Liver (tissue), 3 donors: ENCODE measurements around the gene RALGPS2.

Source experiments
- JUND ChIP-seq, 2 donors: IDR thresholded peaks; 2 replicates each; pipeline ENCODE4 v1.6.1; 2016; ENCODE audit warnings: antibody characterized with exemption in 2 of 2
- NR2F2 ChIP-seq: IDR thresholded peaks from 2 replicates; pipeline ENCODE4 v1.6.1; 2016; ENCODE audit warnings: antibody characterized with exemption
- RAD21 ChIP-seq, 2 donors: IDR thresholded peaks; 2 replicates each; pipeline ENCODE4 v1.6.1; 2016; ENCODE audit warnings: antibody characterized with exemption in 2 of 2, mild to moderate bottlenecking in 2 of 2
- RXRA ChIP-seq, 2 donors: IDR thresholded peaks; 2 replicates each; pipeline ENCODE4 v1.6.1; 2017 to 2018; ENCODE audit warnings: antibody characterized with exemption in 2 of 2, mild to moderate bottlenecking in 1 of 2
- TAF1 ChIP-seq: conservative IDR thresholded peaks from 2 replicates; pipeline ENCODE4 v1.6.1; 2016; ENCODE audit warnings: antibody characterized with exemption, mild to moderate bottlenecking
- YY1 ChIP-seq: IDR thresholded peaks from 2 replicates; pipeline ENCODE4 v1.6.1; 2016; ENCODE audit warnings: antibody characterized with exemption, mild to moderate bottlenecking
- TF ChIP-seq, protein P1 (sequence below): IDR thresholded peaks from 2 replicates; pipeline ENCODE4 v1.6.1; 2016; ENCODE audit warnings: antibody characterized with exemption, mild to moderate bottlenecking
- TF ChIP-seq, protein P2 (sequence below): IDR thresholded peaks from 2 replicates; pipeline ENCODE4 v1.6.1; 2016; ENCODE audit warnings: antibody characterized with exemption
- TF ChIP-seq, protein P3 (sequence below): fragments of 150-350 bp; IDR thresholded peaks from 2 replicates; pipeline ENCODE4 v1.5.1; 2017; ENCODE audit warnings: improper control_type of control experiment, low read depth, low read length; ENCODE audit not compliant: missing input control
- TF ChIP-seq, protein P4 (sequence below): IDR thresholded peaks from 2 replicates; pipeline ENCODE4 v1.6.1; 2016; ENCODE audit warnings: antibody characterized with exemption
- TF ChIP-seq, protein P5 (sequence below): IDR thresholded peaks from 2 replicates; pipeline ENCODE4 v1.6.1; 2016; ENCODE audit warnings: antibody characterized with exemption
- donor health status: healthy.
- donor health status: healthy.

DNA sequence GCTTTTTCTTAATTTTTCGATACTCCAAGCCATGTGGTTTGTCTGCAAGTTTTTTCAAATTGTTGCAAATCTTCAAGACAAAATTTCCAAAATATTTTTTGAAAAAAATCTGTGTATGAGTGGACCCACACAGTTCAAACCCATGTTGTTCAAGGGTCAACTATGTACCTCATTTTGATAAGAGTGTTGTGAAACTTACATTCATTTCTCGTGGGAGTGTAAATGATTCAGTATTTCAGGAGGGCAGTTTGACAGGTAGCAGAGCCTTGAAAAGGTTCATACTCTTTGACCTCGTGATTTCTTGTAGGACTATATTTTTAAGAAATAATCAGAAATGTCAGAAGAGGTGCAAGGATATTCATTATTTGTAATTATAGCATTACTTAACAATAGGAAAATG, 77.8 kb downstream of the RALGPS2 start:
- no peak for TF ChIP-seq TAF1
- TF ChIP-seq, protein P1, sequence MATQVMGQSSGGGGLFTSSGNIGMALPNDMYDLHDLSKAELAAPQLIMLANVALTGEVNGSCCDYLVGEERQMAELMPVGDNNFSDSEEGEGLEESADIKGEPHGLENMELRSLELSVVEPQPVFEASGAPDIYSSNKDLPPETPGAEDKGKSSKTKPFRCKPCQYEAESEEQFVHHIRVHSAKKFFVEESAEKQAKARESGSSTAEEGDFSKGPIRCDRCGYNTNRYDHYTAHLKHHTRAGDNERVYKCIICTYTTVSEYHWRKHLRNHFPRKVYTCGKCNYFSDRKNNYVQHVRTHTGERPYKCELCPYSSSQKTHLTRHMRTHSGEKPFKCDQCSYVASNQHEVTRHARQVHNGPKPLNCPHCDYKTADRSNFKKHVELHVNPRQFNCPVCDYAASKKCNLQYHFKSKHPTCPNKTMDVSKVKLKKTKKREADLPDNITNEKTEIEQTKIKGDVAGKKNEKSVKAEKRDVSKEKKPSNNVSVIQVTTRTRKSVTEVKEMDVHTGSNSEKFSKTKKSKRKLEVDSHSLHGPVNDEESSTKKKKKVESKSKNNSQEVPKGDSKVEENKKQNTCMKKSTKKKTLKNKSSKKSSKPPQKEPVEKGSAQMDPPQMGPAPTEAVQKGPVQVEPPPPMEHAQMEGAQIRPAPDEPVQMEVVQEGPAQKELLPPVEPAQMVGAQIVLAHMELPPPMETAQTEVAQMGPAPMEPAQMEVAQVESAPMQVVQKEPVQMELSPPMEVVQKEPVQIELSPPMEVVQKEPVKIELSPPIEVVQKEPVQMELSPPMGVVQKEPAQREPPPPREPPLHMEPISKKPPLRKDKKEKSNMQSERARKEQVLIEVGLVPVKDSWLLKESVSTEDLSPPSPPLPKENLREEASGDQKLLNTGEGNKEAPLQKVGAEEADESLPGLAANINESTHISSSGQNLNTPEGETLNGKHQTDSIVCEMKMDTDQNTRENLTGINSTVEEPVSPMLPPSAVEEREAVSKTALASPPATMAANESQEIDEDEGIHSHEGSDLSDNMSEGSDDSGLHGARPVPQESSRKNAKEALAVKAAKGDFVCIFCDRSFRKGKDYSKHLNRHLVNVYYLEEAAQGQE: no peak
- TF ChIP-seq, protein P2, sequence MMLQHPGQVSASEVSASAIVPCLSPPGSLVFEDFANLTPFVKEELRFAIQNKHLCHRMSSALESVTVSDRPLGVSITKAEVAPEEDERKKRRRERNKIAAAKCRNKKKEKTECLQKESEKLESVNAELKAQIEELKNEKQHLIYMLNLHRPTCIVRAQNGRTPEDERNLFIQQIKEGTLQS: no peak
- TF ChIP-seq, protein P3, sequence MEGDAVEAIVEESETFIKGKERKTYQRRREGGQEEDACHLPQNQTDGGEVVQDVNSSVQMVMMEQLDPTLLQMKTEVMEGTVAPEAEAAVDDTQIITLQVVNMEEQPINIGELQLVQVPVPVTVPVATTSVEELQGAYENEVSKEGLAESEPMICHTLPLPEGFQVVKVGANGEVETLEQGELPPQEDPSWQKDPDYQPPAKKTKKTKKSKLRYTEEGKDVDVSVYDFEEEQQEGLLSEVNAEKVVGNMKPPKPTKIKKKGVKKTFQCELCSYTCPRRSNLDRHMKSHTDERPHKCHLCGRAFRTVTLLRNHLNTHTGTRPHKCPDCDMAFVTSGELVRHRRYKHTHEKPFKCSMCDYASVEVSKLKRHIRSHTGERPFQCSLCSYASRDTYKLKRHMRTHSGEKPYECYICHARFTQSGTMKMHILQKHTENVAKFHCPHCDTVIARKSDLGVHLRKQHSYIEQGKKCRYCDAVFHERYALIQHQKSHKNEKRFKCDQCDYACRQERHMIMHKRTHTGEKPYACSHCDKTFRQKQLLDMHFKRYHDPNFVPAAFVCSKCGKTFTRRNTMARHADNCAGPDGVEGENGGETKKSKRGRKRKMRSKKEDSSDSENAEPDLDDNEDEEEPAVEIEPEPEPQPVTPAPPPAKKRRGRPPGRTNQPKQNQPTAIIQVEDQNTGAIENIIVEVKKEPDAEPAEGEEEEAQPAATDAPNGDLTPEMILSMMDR: no peak
- no peak for TF ChIP-seq RXRA (IDR thresholded peaks at IDR 0.05)
- no peak for TF ChIP-seq NR2F2
- TF ChIP-seq, protein P4, sequence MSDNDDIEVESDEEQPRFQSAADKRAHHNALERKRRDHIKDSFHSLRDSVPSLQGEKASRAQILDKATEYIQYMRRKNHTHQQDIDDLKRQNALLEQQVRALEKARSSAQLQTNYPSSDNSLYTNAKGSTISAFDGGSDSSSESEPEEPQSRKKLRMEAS: no peak
- no peak for TF ChIP-seq JUND (IDR thresholded peaks at IDR 0.05)
- no peak for TF ChIP-seq RAD21 (IDR thresholded peaks at IDR 0.05)
- no peak for TF ChIP-seq YY1
- TF ChIP-seq, protein P5, sequence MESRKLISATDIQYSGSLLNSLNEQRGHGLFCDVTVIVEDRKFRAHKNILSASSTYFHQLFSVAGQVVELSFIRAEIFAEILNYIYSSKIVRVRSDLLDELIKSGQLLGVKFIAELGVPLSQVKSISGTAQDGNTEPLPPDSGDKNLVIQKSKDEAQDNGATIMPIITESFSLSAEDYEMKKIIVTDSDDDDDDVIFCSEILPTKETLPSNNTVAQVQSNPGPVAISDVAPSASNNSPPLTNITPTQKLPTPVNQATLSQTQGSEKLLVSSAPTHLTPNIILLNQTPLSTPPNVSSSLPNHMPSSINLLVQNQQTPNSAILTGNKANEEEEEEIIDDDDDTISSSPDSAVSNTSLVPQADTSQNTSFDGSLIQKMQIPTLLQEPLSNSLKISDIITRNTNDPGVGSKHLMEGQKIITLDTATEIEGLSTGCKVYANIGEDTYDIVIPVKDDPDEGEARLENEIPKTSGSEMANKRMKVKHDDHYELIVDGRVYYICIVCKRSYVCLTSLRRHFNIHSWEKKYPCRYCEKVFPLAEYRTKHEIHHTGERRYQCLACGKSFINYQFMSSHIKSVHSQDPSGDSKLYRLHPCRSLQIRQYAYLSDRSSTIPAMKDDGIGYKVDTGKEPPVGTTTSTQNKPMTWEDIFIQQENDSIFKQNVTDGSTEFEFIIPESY: no peak
